ENCODE data around the gene CDKN2AIPNL.

DNA sequence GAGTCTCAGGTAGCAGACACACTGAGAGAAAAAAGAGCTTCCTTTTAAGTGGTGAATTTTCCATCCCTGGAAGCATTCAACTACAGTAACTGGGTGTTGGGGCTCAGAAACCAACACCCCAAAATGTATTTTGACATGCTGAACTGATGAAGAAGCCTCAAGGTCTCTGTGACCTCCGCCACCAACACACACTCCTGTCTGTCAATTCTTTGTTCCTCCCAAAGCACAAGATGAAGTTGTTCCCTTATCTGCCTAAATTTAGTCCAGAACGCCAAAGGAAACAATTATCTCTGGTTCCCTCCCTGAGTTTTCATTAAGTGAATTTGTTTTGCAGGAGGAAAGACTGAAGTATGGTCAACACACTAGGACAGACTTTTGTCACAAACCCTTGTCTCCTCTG lies 1.4 kb upstream of the CDKN2AIPNL start:
- TF ChIP-seq, protein P1, sequence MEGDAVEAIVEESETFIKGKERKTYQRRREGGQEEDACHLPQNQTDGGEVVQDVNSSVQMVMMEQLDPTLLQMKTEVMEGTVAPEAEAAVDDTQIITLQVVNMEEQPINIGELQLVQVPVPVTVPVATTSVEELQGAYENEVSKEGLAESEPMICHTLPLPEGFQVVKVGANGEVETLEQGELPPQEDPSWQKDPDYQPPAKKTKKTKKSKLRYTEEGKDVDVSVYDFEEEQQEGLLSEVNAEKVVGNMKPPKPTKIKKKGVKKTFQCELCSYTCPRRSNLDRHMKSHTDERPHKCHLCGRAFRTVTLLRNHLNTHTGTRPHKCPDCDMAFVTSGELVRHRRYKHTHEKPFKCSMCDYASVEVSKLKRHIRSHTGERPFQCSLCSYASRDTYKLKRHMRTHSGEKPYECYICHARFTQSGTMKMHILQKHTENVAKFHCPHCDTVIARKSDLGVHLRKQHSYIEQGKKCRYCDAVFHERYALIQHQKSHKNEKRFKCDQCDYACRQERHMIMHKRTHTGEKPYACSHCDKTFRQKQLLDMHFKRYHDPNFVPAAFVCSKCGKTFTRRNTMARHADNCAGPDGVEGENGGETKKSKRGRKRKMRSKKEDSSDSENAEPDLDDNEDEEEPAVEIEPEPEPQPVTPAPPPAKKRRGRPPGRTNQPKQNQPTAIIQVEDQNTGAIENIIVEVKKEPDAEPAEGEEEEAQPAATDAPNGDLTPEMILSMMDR (IDR thresholded peaks at IDR 0.05; ENCODE audit: insufficient read depth, low read depth, low read length), result no peak
- TF ChIP-seq EZH2 (IDR thresholded peaks at IDR 0.05; ENCODE audit: insufficient read depth, low read length), result no peak

Data from astrocyte (in vitro differentiated cells and primary cell).